BJ (cell line): ENCODE data around the gene SPARC. TPM values are rescaled to one million over a fixed set of nuclear protein-coding genes. Genes with fewer than 3 reads are reported as not detected.

Source experiments
- CTCF ChIA-PET: fragments of 350-600 bp; formaldehyde crosslinking; extraction: SDS; loops from one replicate; lab custom pipeline; 2021; ENCODE audit warnings: antibody characterized with exemption, inconsistent platforms; lab: Yijun Ruan, JAX
- POLR2A ChIA-PET: fragments of 300-600 bp; sonication (Branson Sonifier 250); formaldehyde crosslinking; extraction: SDS; loops from one replicate; lab custom pipeline; 2021; ENCODE audit warnings: antibody characterized with exemption; lab: Charles Lee
- DNase-seq: peaks from one replicate; pipeline ENCODE4 v3.0.0-alpha.2; 2011; ENCODE audit warnings: low read depth
- H3K27me3 ChIP-seq: 2 replicates; pipeline ENCODE4 v1.6.0; 2011; ENCODE audit warnings: low read length; ENCODE audit not compliant: control insufficient read depth, insufficient read depth
- H3K36me3 ChIP-seq: 2 replicates; pipeline ENCODE4 v1.5.1; 2011; ENCODE audit warnings: low read length; ENCODE audit not compliant: control insufficient read depth, insufficient read depth
- H3K4me3 ChIP-seq: 2 replicates; pipeline ENCODE4 v1.5.1; 2011; ENCODE audit warnings: low read depth, mild to moderate bottlenecking, control low read depth, low read length
- polyA plus RNA-seq: library from polyadenylated mRNA; depleted of rRNA; stranded (reverse); fragments of >200 nt; gene quantifications from 2 replicates; pipeline ENCODE4 v1.2.3, GENCODE V29; 2011
- TF ChIP-seq, protein P1 (sequence below): IDR thresholded peaks from 2 replicates; pipeline ENCODE4 v1.5.1; 2011; ENCODE audit warnings: low read depth, mild to moderate bottlenecking, control low read depth, inconsistent platforms, low read length, moderate library complexity; ENCODE audit not compliant: insufficient read depth

SPARC gene
- polyA plus RNA-seq, 1 experiment = 17,277 TPM

DNA sequence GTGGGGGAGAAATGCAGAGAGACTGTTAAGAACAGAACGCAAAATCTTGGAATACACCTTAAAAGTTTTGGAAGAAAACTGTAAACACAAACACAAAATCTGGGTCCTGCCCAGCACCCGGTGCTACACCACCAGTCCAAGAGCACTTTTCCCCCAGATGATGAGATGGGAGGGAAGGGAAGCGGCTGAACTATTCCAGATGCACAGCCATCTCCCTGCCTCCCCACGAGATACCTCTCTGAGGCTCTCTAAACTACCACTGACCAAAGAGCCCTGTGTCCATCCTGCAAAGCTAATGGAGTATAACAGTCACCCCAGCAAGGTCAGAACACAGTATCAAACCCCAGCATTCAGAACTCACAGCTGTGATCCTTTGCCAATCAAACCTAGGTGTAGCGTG lies 8.0 kb downstream of the SPARC start:
- POLR2A ChIA-PET = interaction anchor here (1.2 kb wide), 1 partner anchor 8 kb away, joined by 3 read pairs; no protein-coding TSS in a partner anchor
- Histone ChIP-seq H3K27me3 (no peaks in the 10 kb centered on the region), H3K36me3 (peaks cover 28% of the 10 kb centered on the region), H3K4me3 (no peak overlapping the region; the same call in 1 of the 2 replicates)
- DNase-seq = no peak
- TF ChIP-seq, protein P1, sequence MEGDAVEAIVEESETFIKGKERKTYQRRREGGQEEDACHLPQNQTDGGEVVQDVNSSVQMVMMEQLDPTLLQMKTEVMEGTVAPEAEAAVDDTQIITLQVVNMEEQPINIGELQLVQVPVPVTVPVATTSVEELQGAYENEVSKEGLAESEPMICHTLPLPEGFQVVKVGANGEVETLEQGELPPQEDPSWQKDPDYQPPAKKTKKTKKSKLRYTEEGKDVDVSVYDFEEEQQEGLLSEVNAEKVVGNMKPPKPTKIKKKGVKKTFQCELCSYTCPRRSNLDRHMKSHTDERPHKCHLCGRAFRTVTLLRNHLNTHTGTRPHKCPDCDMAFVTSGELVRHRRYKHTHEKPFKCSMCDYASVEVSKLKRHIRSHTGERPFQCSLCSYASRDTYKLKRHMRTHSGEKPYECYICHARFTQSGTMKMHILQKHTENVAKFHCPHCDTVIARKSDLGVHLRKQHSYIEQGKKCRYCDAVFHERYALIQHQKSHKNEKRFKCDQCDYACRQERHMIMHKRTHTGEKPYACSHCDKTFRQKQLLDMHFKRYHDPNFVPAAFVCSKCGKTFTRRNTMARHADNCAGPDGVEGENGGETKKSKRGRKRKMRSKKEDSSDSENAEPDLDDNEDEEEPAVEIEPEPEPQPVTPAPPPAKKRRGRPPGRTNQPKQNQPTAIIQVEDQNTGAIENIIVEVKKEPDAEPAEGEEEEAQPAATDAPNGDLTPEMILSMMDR = no peak
- CTCF ChIA-PET = interaction anchor here (2.7 to 8.0 kb wide), 2 partner anchors 41 to 62 kb away, joined by 15 to 54 read pairs; no protein-coding TSS in a partner anchor

DNA sequence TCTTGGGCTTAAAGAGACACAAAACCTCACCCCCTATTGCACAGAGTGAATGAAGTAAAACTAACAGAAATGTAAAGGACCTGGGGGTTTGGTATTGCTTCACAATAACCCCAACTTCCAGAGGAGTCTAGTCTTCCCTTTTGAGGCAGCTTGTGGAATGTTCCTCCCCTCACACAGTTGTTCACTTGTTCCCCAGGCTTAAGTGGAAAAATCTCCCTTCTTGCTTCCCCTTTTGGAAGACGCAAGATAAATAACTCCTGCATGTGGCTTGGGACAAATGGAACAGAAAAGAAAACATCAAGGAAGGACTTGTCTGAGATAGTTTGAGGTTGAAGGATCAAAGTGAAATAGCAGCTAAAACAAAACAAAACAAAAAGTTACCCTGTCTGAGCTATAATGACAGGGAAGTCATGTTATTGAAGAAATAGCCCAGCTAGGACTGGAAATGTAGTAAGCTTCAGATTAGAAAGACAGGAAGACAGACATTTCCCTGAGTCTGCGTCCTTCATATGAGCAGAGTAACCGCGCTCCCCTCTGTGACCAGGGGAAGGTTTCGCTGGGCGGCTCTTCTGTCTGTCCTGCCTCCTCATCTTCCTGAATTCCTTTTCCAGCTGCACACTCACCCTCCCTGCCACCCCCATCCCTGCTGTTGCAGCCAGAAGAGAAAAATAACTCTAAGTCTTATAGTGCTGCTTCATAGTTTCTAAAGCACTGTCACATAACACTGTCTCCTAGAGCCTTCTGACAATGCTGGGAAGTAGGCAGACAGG lies 8.8 kb downstream of the SPARC start:
- ChIA-PET CTCF (interaction anchor here (0.6 to 8.0 kb wide), 5 partner anchors 12 to 62 kb away, joined by 3 to 54 read pairs (median 5); no protein-coding TSS in a partner anchor), POLR2A (interaction anchor here (0.5 to 1.3 kb wide), 3 partner anchors 9 to 104 kb away, joined by 3 read pairs; no protein-coding TSS in a partner anchor)
- Histone ChIP-seq H3K4me3 (no peak overlapping the region), H3K27me3 (no peaks in the 10 kb centered on the region), H3K36me3 (peaks cover 30% of the 10 kb centered on the region)
- TF ChIP-seq, protein P1 = no peak
- DNase-seq = no peak

DNA sequence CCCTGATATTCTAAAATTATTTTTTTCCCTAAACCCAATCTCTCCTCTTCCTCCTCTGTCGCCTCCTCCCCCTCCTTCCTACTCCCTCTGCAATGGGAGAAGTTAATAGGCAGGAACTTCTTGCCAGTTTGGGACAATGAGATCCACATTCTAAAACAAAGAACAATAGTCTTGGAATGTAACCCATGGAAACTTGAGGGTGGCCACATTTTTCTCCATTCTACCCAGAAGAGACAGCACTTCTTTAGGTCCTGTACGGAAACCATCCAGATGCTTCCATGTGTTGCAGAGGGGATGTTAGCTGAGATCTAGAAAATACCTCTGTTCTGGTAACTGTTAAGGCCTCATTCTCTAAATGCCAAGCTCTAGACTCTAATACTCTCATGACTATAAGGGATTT lies 10.0 kb downstream of the SPARC start:
- Histone ChIP-seq H3K4me3 (no peak overlapping the region), H3K27me3 (no peaks in the 10 kb centered on the region), H3K36me3 (peaks cover 38% of the 10 kb centered on the region)
- CTCF ChIA-PET = interaction anchor here (0.7 to 1.3 kb wide), 2 partner anchors 18 to 87 kb away, joined by 3 to 5 read pairs; no protein-coding TSS in a partner anchor
- POLR2A ChIA-PET = interaction anchor here (1.3 kb wide), 1 partner anchor 65 kb away, joined by 3 read pairs; no protein-coding TSS in a partner anchor
- DNase-seq = no peak
- TF ChIP-seq, protein P1 = no peak

DNA sequence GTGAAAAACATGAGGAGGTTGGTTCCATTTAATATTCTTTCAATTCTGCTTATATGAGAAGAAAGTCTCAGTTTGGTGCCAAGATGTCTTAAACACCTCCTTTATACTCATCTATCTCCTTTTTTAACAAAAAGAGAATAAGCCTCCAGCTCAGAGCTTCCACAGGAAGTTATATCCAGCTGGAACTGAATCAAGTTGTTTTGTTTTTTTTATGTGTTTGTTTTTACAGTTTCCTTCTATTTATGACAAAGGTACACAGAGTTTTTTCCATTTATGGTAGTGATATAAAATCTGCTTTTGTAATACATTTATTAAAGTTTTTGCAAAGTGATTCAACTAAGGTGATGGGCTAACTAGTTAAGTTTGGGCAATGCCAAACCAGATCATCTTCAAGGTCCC lies 10.4 kb downstream of the SPARC start:
- TF ChIP-seq, protein P1 = no peak
- H3K27me3 ChIP-seq = no peaks in the 10 kb centered on the region
- H3K36me3 ChIP-seq = peaks cover 42% of the 10 kb centered on the region
- ChIA-PET CTCF (interaction anchor here (0.7 to 2.8 kb wide), 4 partner anchors 17 to 87 kb away, joined by 3 to 12 read pairs (median 7); no protein-coding TSS in a partner anchor), POLR2A (no interaction called here)
- H3K4me3 ChIP-seq = no peak overlapping the region
- no peak for DNase-seq
